UCSD-AML1 (cell line): ENCODE results near the gene TMEM134.

Experiments
- DNase-seq: peaks from one replicate; lab custom pipeline; 2025; ENCODE audit not compliant: unreplicated experiment; lab: John Stamatoyannopoulos, UW

The TMEM134 gene

GRCh38 chr11:67463680-67464410 lies 5.2 kb downstream of the TMEM134 start:
- DNase-seq: no peak

- DNase-seq: no peak
Measured at GRCh38 chr11:67463186-67463585, 5.9 kb downstream of the TMEM134 start.

GRCh38 chr11:67458266-67458665 lies 10.8 kb downstream of the TMEM134 start:
- DNase-seq: no peak

GRCh38 chr11:67457453-67457852 lies 11.6 kb downstream of the TMEM134 start:
- no peak for DNase-seq

- no peak for DNase-seq
Measured at GRCh38 chr11:67456068-67456705, 12.9 kb downstream of the TMEM134 start.

GRCh38 chr11:67455054-67455453 lies 14.0 kb downstream of the TMEM134 start, which contains the start of gene CABP4:
CABP4 (plus strand) TSS chr11:67455354; CDS start chr11:67455424, 70 bp downstream.
- no peak for DNase-seq

- no peak for DNase-seq
Measured at GRCh38 chr11:67453816-67454732, 15.0 kb downstream of the TMEM134 start.

GRCh38 chr11:67452141-67452952 lies 16.7 kb downstream of the TMEM134 start, which contains the start of gene GPR152:
GPR152 (minus strand) TSS chr11:67452729; CDS start chr11:67452724, 5 bp downstream.
- DNase-seq: no peak

- DNase-seq: no peak
Measured at GRCh38 chr11:67451658-67451976, 17.4 kb downstream of the TMEM134 start.

GRCh38 chr11:67450796-67451657 lies 18.0 kb downstream of the TMEM134 start:
- no peak for DNase-seq

GRCh38 chr11:67449116-67449844 lies 19.8 kb downstream of the TMEM134 start:
- DNase-seq: peak; percentile 42

- DNase-seq: no peak
Measured at GRCh38 chr11:67448220-67448609, 20.8 kb downstream of the TMEM134 start.

GRCh38 chr11:67445515-67445914 lies 23.5 kb downstream of the TMEM134 start:
- DNase-seq: no peak

GRCh38 chr11:67442504-67443404 lies 26.3 kb downstream of the TMEM134 start:
- DNase-seq: no peak

GRCh38 chr11:67441731-67442351 lies 27.2 kb downstream of the TMEM134 start:
- DNase-seq: no peak

GRCh38 chr11:67441098-67441563 lies 27.9 kb downstream of the TMEM134 start:
- DNase-seq: no peak
